Gastrocnemius medialis (tissue), 4 donors: ENCODE measurements around the gene ATP10A. TPM values are rescaled to one million over a fixed set of nuclear protein-coding genes. Genes with fewer than 3 reads are reported as not detected.

ENCODE experiments used
- ATAC-seq, 2 donors: fragments of 150-250 bp; one replicate each; pipeline ENCODE4 v1.9.1; 2016
- DNase-seq, 2 donors: peaks; one replicate each; pipeline ENCODE4 v3.0.0-alpha.2; 2019
- H3K27ac ChIP-seq, 4 donors: fragments of 200-600 bp; sonication (generic); 1 replicate in 1 of 4; 2 replicates in 3 of 4; pipeline ENCODE4 v1.5.1; 2016 to 2018; ENCODE audit warnings: mild to moderate bottlenecking in 2 of 4, moderate library complexity in 1 of 4
- H3K27me3 ChIP-seq, 3 donors: fragments of 200-600 bp; sonication (generic) in 2 of 3; 1 replicate in 1 of 3; 2 replicates in 2 of 3; pipeline versions ENCODE4 v1.5.1 to v1.6.0; 2016 to 2019; ENCODE audit warnings: mild to moderate bottlenecking in 1 of 3, moderate library complexity in 1 of 3
- H3K36me3 ChIP-seq, 2 donors: fragments of 200-600 bp; sonication (generic) in 1 of 2; one replicate each; pipeline ENCODE4 v1.5.1; 2017 to 2018
- H3K4me1 ChIP-seq, 2 donors: fragments of 200-600 bp; sonication (generic) in 1 of 2; one replicate each; pipeline ENCODE4 v1.5.1; 2016 to 2017; ENCODE audit warnings: mild to moderate bottlenecking in 2 of 2
- H3K4me3 ChIP-seq, 4 donors: fragments of 200-600 bp; sonication (generic) in 3 of 4; 1 replicate in 1 of 4; 2 replicates in 3 of 4; pipeline ENCODE4 v1.5.1; 2016 to 2019; ENCODE audit warnings: mild to moderate bottlenecking in 2 of 4
- H3K9me3 ChIP-seq, 3 donors: fragments of 200-600 bp; sonication (generic) in 2 of 3; 1 replicate in 1 of 3; 2 replicates in 2 of 3; pipeline ENCODE4 v1.5.1; 2016 to 2019
- CTCF ChIP-seq, 5 experiments: fragments of 450-650 bp in 3 of 5; fragments of 200-600 bp in 2 of 5; sonication (generic) in 2 of 5; IDR thresholded peaks in 4 of 5; conservative IDR thresholded peaks in 1 of 5; 1 replicate in 4 of 5; 2 replicates in 1 of 5; pipeline ENCODE4 v1.5.1; 2016 to 2019; ENCODE audit warnings: antibody characterized with exemption in 5 of 5, mild to moderate bottlenecking in 3 of 5, moderate library complexity in 3 of 5
- POLR2A ChIP-seq, 2 donors: fragments of 450-650 bp; IDR thresholded peaks; one replicate each; pipeline ENCODE4 v1.6.1; 2017; ENCODE audit warnings: antibody characterized with exemption in 2 of 2, mild to moderate bottlenecking in 2 of 2, moderate library complexity in 2 of 2
- in situ Hi-C, 4 donors: fragments of 200-750 bp; cut with MboI; loops; one replicate each; pipeline versions ENCODE4 v1.15.0 to v1.8.0; 2017; ENCODE audit warnings: low sequenced_read_pairs in 4 of 4
- intact Hi-C: fragments of 100-400 bp; cut with DNase I; formaldehyde crosslinking; loops from one replicate; pipeline ENCODE4 v1.15.1; 2023; ENCODE audit warnings: low total_unique reads
- total RNA-seq, 4 donors: library from RNA; depleted of rRNA; stranded (reverse); fragments of >200 nt; gene quantifications; one replicate each; pipeline versions ENCODE4 v1.1.0 to v1.2.3, GENCODE V29; 2016

The ATP10A gene
- total RNA-seq, 4 donors from 2014 or later: 0.36 to 0.56 (median 0.47) TPM

DNA sequence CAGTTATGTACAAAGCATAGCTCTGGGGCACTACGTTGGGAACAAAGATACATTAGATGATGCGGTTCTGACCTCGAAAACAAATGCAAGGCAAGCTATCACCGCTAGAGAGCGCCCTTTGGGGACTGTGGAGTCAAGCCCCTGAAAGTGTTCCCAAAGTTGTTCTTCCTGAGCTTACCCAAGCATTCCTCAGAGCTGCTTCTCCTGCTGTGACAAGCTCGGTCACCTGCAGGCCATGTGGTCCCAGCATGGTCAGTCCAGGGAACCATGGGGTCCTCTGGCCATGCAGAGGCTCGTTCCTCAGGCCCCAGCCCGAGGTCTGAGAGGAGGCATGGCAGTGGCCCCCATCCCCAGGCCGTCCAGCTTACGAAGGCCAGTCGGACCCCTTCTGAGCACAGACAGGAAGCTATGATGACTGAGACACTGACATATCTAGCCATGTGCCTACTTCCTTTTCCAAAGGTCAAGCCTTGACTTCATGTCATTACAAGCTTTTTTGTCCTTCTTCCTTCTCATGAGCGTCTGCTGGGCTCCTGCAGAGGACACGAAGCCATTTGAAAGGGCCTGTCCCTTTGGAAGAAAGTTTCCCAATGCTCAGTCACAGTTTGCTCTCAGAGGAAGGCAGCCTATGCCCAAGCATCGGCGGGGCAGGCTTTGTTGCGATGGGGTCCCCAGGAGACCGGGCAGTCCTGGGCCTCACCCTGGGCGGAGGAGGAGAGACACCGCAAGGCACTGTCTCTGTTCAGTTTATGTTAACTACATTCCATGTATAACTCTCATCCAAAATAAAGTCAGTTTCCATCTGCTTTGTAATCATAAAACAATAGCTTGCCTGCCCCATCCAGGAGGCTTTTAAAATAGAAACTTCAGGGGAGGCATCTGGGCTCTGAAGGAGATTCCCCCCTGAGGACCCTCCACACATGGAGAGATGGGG, 79.3 kb downstream of the ATP10A start:
- ATAC-seq: no peak
- H3K9me3 ChIP-seq: no peaks in the 10 kb centered on the region
- intact Hi-C loops (no loop called here), in situ Hi-C loops (no loop called here)
- peaks cover 0 to 6% of the 10 kb centered on the region in 2 donors for H3K4me1 ChIP-seq
- H3K4me3 ChIP-seq: no peak overlapping the region
- no peaks in the 10 kb centered on the region for H3K27me3 ChIP-seq
- no peak for DNase-seq
- no peaks in the 10 kb centered on the region for H3K36me3 ChIP-seq
- no peak for TF ChIP-seq POLR2A (IDR thresholded peaks at IDR 0.05)
- TF ChIP-seq CTCF (IDR thresholded peaks at IDR 0.05 in 4 of 5, conservative IDR thresholded peaks at IDR 0.05 in 1 of 5): no peak
- H3K27ac ChIP-seq: no peak overlapping the region

GRCh38 chr15:25783134-25783533, 80.0 kb downstream of the ATP10A start:
- Histone ChIP-seq H3K27ac (no peak overlapping the region), H3K9me3 (no peaks in the 10 kb centered on the region), H3K27me3 (no peaks in the 10 kb centered on the region), H3K36me3 (no peaks in the 10 kb centered on the region), H3K4me3 (no peak overlapping the region), H3K4me1 (peaks cover 0 to 5% of the 10 kb centered on the region in 2 donors)
- no peak for TF ChIP-seq POLR2A (IDR thresholded peaks at IDR 0.05)
- TF ChIP-seq CTCF (IDR thresholded peaks at IDR 0.05 in 4 of 5, conservative IDR thresholded peaks at IDR 0.05 in 1 of 5): no peak
- ATAC-seq (no peak), DNase-seq (no peak)
- intact Hi-C loops: no loop called here
- in situ Hi-C loops: no loop called here

DNA sequence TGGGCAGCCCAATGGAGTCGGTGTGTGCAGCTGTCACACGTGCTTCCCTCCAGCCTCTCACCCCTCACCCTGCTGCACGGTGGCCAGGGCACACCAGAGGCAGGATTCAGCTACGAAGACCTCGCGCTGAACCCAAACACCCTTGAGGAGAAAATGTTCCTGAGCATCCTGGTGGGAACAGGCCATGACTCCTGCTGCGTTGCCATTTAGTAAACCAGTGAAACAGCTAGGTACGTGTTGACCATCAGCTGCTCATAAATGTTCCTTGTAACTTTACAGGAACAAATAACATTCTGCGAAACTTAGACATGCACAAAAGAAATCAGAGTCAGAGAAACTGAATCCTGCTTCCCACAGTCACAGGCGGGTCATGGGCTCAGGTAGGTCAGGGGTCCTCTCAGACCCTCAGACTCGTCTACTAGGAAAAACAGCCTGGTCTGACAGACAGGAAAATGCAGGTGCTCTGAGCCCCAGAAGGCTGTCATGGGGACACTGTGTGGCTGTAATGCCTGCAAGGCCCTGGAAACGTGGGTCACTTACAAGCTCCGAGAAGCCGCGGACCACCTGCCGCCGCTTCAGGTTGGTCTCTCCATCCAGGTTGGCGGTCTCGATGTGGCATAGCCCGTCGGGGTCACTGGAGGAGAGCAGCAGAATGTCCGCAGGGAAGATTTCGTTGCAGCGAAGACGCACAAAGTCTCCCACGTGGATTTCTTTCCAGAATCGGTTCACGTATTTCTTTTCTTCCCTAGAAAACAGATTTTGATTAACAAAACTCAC, 82.5 kb downstream of the ATP10A start:
- TF ChIP-seq CTCF (IDR thresholded peaks at IDR 0.05 in 4 of 5, conservative IDR thresholded peaks at IDR 0.05 in 1 of 5): no peak
- TF ChIP-seq POLR2A (IDR thresholded peaks at IDR 0.05): no peak
- peaks cover 4% of the 10 kb centered on the region in 2 donors for H3K4me1 ChIP-seq
- in situ Hi-C loops: no loop called here
- H3K36me3 ChIP-seq: no peaks in the 10 kb centered on the region
- H3K27ac ChIP-seq: no peak overlapping the region
- H3K4me3 ChIP-seq: no peak overlapping the region
- DNase-seq (no peak), ATAC-seq (no peak)
- H3K27me3 ChIP-seq: no peaks in the 10 kb centered on the region
- intact Hi-C loops: no loop called here
- no peaks in the 10 kb centered on the region for H3K9me3 ChIP-seq

- in situ Hi-C loops: no loop called here
- H3K4me3 ChIP-seq: no peak overlapping the region
- H3K9me3 ChIP-seq: no peaks in the 10 kb centered on the region
- intact Hi-C loops: no loop called here
- ATAC-seq (no peak), DNase-seq (no peak)
- no peak overlapping the region for H3K27ac ChIP-seq
- no peaks in the 10 kb centered on the region for H3K36me3 ChIP-seq
- TF ChIP-seq CTCF (IDR thresholded peaks at IDR 0.05 in 4 of 5, conservative IDR thresholded peaks at IDR 0.05 in 1 of 5) (no peak), POLR2A (IDR thresholded peaks at IDR 0.05) (no peak)
- H3K27me3 ChIP-seq: no peaks in the 10 kb centered on the region
- peaks cover 13 to 14% of the 10 kb centered on the region in 2 donors for H3K4me1 ChIP-seq
Observed at GRCh38 chr15:25778161-25778560, 85.0 kb downstream of the ATP10A start.
